Measurements from ENCODE around the gene SSB. TPM values are rescaled to one million over a fixed set of nuclear protein-coding genes. Genes with fewer than 3 reads are reported as not detected.

The SSB gene
- total RNA-seq, 4 donors from 2014 or later = 53.9 to 79.2 (median 63.2) TPM

GRCh38 chr2:169778446-169778845 lies 20.2 kb upstream of the SSB start:
- no peak for TF ChIP-seq EP300 (IDR thresholded peaks at IDR 0.05)
- no peak for TF ChIP-seq POLR2A (IDR thresholded peaks at IDR 0.05)
- no peak for TF ChIP-seq CTCF (IDR thresholded peaks at IDR 0.05)
- Histone ChIP-seq H3K4me3 (no peak overlapping the region), H3K9me3 (no peaks in the 10 kb centered on the region), H3K36me3 (no peaks in the 10 kb centered on the region), H3K27me3 (no peaks in the 10 kb centered on the region), H3K4me1 (peaks cover 0 to 13% (median 2%) of the 10 kb centered on the region in 4 donors), H3K27ac (no peak overlapping the region)
- no peak for DNase-seq (ENCODE audit: low spot score in 2 of 2)
- WGBS, 2 donors = 43 to 51% methylated on average over 3 of the region's 3 CpGs

- DNase-seq (ENCODE audit: low spot score in 2 of 2) = no peak
- TF ChIP-seq POLR2A (IDR thresholded peaks at IDR 0.05) = no peak
- TF ChIP-seq CTCF (IDR thresholded peaks at IDR 0.05) = no peak
- TF ChIP-seq EP300 (IDR thresholded peaks at IDR 0.05) = no peak
- Histone ChIP-seq H3K4me1 (peaks cover 0 to 4% (median 2%) of the 10 kb centered on the region in 4 donors), H3K27ac (no peak overlapping the region), H3K4me3 (no peak overlapping the region), H3K9me3 (no peaks in the 10 kb centered on the region), H3K36me3 (no peaks in the 10 kb centered on the region), H3K27me3 (no peaks in the 10 kb centered on the region)
- WGBS, 2 donors = 92 to 97% methylated on average over 4 of the region's 4 CpGs
Measured at GRCh38 chr2:169781249-169782013, 17.2 kb upstream of the SSB start.

- 92 to 93% methylated on average over 1 of the region's 1 CpG for WGBS, 2 donors
- no peak for TF ChIP-seq EP300 (IDR thresholded peaks at IDR 0.05)
- TF ChIP-seq POLR2A (IDR thresholded peaks at IDR 0.05) = no peak
- TF ChIP-seq CTCF (IDR thresholded peaks at IDR 0.05) = no peak
Measured at GRCh38 chr2:169782513-169782912, 16.2 kb upstream of the SSB start.

GRCh38 chr2:169790581-169790980 lies 8.1 kb upstream of the SSB start:
- H3K9me3 ChIP-seq = no peaks in the 10 kb centered on the region
- no peak for TF ChIP-seq EP300 (IDR thresholded peaks at IDR 0.05)
- no peak for TF ChIP-seq POLR2A (IDR thresholded peaks at IDR 0.05)
- TF ChIP-seq CTCF (IDR thresholded peaks at IDR 0.05) = no peak
- no peak overlapping the region for H3K27ac ChIP-seq
- peaks cover 0 to 5% (median 0%) of the 10 kb centered on the region in 4 donors for H3K4me1 ChIP-seq
- H3K27me3 ChIP-seq = no peaks in the 10 kb centered on the region
- DNase-seq (ENCODE audit: low spot score in 2 of 2) = no peak
- no peak overlapping the region for H3K4me3 ChIP-seq
- 79 to 83% methylated on average over 5 of the region's 5 CpGs for WGBS, 2 donors
- H3K36me3 ChIP-seq = no peaks in the 10 kb centered on the region

More at GRCh38 chr2:169782513-169782912, 16.2 kb upstream of the SSB start:
- DNase-seq (ENCODE audit: low spot score in 2 of 2) = no peak
- Histone ChIP-seq H3K4me3 (no peak overlapping the region), H3K4me1 (no peaks in the 10 kb centered on the region), H3K36me3 (no peaks in the 10 kb centered on the region), H3K27ac (no peak overlapping the region), H3K27me3 (no peaks in the 10 kb centered on the region), H3K9me3 (no peaks in the 10 kb centered on the region)

- Histone ChIP-seq H3K27me3 (no peaks in the 10 kb centered on the region), H3K36me3 (no peaks in the 10 kb centered on the region), H3K27ac (no peak overlapping the region), H3K4me1 (peaks cover 0 to 7% (median 3%) of the 10 kb centered on the region in 4 donors), H3K4me3 (no peak overlapping the region), H3K9me3 (no peaks in the 10 kb centered on the region)
- TF ChIP-seq CTCF (IDR thresholded peaks at IDR 0.05) (no peak), EP300 (IDR thresholded peaks at IDR 0.05) (no peak), POLR2A (IDR thresholded peaks at IDR 0.05) (no peak)
- 63 to 88% methylated on average over 2 of the region's 2 CpGs for WGBS, 2 donors
- no peak for DNase-seq (ENCODE audit: low spot score in 2 of 2)
Measured at GRCh38 chr2:169795181-169795580, 3.5 kb upstream of the SSB start.
